GF-D8 (cell line): ENCODE measurements around the gene RAF1.
"Not testable (repeated sequence)": the region's sequence is repeated elsewhere in the genome, so short reads cannot be mapped to it uniquely, and the experiment has no call there.

Experiments
- DNase-seq: peaks from one replicate; lab custom pipeline; 2025; lab: John Stamatoyannopoulos, UW

The RAF1 gene

GRCh38 chr3:12675115-12675810, 11.3 kb upstream of the RAF1 start:
- DNase-seq = no peak

- not testable (repeated sequence) for DNase-seq
Measured at GRCh38 chr3:12673956-12674736, 10.2 kb upstream of the RAF1 start.

GRCh38 chr3:12671120-12671450, 7.2 kb upstream of the RAF1 start:
- no peak for DNase-seq

- DNase-seq = no peak
Measured at GRCh38 chr3:12670365-12671119, 6.6 kb upstream of the RAF1 start.

- no peak for DNase-seq
Measured at GRCh38 chr3:12663401-12663935, 449 bp downstream of the RAF1 start.

GRCh38 chr3:12662593-12663400, 1.1 kb downstream of the RAF1 start:
- peak; percentile 11 for DNase-seq

- no peak for DNase-seq
Measured at GRCh38 chr3:12661926-12662592, 1.9 kb downstream of the RAF1 start.

- not testable (repeated sequence) for DNase-seq
Measured at GRCh38 chr3:12661375-12661774, 2.5 kb downstream of the RAF1 start.

GRCh38 chr3:12660196-12660595, 3.7 kb downstream of the RAF1 start:
- DNase-seq = no peak

GRCh38 chr3:12659316-12660015, 4.5 kb downstream of the RAF1 start:
- no peak for DNase-seq

GRCh38 chr3:12658593-12659058, 5.3 kb downstream of the RAF1 start:
- DNase-seq = no peak

GRCh38 chr3:12656850-12657249, 7.1 kb downstream of the RAF1 start:
- DNase-seq = no peak

GRCh38 chr3:12656193-12656592, 7.7 kb downstream of the RAF1 start:
- DNase-seq = no peak

- DNase-seq = no peak
Measured at GRCh38 chr3:12655701-12656100, 8.2 kb downstream of the RAF1 start.

- no peak for DNase-seq
Measured at GRCh38 chr3:12653747-12654146, 10.2 kb downstream of the RAF1 start.

- no peak for DNase-seq
Measured at GRCh38 chr3:12648384-12648959, 15.4 kb downstream of the RAF1 start.

GRCh38 chr3:12644331-12644937, 19.5 kb downstream of the RAF1 start:
- DNase-seq = no peak

GRCh38 chr3:12643724-12644123, 20.2 kb downstream of the RAF1 start:
- DNase-seq = no peak

- no peak for DNase-seq
Measured at GRCh38 chr3:12643010-12643380, 20.9 kb downstream of the RAF1 start.

- DNase-seq = not testable (repeated sequence)
Measured at GRCh38 chr3:12640853-12641252, 23.1 kb downstream of the RAF1 start.
